Superior temporal gyrus (tissue), 1 donor: ENCODE measurements around the gene ARRDC3.
"Not testable (repeated sequence)": the region's sequence is repeated elsewhere in the genome, so short reads cannot be mapped to it uniquely, and the experiment has no call there.

Experiments
- DNase-seq: peaks from one replicate; pipeline ENCODE4 v3.0.0-alpha.2; 2016; ENCODE audit errors: extremely low spot score

ARRDC3 gene

DNA sequence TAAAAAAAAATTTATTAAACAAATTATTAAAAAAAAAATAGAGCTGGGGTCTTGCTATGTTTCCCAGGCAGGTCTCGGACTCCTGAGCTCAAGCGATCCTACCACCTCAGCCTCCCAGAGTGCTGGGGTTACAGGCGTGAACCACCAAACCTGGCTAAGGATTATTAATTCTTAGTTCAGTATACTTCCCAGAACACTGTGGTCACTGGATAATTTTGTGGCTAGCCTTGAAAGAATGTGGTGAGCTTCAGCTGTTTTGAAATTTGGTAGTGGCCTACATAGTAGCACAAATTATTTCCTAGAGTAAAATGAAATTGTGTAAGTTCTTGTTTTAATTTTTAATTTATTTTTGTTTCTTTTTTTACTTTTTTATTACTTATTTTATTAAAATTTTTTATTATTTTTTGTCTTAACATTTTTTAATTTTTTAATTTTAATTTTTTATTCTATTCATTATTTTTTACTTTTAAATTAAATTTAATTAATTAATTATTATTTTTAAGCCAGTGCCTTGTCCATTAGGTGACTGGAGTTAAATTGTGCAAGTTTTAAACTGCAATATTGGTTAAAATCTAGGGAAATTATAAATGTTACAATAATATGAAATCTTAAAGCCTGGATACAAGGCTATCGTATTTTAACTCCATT lies 23.0 kb downstream of the ARRDC3 start:
- DNase-seq: no peak

DNA sequence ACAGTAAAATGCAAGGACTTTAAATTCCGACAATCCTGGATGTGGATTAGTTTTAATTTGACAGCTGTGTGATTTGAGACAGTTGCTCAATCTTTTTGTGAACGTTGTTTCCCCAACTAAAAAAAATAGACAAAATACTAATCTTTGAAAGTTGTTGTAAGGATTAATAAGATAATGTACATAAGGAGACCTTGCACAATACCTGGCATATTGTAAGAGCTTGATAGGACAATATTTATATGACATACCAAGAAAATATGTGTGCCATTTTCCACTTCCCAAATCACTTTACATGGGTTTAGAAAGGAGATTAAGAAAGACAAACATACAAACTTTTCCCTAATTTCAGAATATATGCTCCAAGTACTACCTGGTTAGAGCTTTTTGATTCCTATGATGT lies 25.3 kb downstream of the ARRDC3 start:
- DNase-seq: no peak

DNA sequence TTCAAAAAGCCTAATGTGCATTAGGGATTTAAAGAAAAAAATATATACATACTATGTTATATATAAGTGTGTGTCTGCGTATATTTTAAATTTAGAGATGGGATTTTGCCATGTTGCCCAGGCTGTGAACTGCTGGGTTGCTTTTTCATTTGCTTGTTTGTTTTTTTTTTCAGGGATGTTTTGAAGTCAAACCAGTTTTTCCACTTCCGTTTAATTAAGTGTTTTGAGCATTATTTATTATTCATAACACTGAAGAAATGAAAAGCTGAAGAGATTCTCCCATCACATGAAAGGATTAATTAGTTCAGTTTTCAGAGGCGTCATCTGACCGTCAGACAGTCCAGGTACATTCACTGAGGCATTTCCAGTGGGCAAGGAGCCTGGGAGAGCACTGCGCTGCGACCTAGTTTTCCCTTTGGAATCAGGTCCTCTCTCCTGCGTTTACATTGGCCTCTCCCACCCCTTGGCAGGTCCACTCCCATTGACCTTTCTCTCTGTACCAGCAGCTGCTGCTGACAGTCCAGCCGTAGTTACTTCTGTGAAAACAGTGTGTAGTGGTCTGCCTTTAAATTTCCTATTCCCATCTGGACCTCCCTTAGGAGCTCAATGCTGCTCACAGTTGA lies 26.0 kb downstream of the ARRDC3 start:
- DNase-seq: no peak

DNA sequence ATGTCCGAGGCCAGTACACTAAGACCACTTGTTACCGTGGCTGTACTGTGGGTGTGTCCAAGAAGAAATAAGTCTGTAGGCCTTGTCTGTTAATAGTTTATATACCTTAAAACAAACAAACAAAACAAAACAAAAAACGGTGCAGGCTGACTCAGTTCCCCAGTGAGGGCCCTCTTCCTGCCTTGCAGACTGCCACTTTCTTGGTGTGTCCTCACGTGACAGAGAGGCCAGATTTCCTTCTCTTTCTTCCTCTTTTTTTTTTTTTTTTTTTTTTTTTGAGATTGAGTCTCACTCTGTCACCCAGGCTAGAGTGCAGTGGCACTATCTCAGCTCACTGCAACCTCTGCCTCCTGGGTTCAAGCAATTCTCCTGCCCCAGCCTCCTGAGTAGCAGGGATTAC lies 28.2 kb downstream of the ARRDC3 start:
- not testable (repeated sequence) for DNase-seq

DNA sequence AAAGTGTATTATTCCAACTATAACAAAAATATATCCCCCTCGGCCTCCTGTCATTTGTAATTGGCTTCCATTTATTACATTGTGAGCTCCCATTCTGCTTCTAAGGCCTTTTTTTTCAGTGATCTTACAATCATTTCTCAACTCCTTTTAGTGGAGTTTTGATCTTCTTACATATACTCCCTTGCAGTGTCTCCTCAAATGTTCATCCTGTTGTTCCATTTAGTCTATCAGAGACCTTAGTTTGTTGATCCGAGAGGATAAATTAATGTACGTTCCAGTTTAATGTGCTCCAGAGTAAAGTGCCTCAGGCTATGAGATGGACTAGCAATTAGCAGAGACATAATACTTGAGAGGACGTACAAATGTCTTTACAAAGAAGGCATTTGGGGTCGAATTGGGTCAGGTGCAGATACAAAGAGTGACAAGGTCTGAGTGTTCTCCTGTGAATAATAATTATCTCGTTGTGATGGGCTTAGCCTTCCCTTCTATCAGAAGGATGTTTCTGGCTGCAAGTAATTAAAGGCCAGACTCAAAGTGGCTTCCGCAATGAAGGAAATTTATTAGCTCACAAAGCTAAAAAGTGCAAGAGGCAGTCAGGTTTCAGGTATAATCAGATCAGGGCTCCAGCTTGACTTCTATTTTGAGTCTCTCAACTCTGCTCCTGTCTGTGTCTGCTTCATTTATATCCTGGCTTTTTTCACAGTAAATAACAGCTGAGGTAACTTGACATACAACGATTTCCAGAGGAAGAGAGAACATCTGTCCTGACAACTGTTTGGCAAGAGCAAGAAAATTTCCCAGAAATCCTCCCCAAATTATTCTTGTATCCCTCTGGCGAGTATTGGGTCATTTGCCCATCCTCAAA lies 30.1 kb downstream of the ARRDC3 start:
- no peak for DNase-seq

DNA sequence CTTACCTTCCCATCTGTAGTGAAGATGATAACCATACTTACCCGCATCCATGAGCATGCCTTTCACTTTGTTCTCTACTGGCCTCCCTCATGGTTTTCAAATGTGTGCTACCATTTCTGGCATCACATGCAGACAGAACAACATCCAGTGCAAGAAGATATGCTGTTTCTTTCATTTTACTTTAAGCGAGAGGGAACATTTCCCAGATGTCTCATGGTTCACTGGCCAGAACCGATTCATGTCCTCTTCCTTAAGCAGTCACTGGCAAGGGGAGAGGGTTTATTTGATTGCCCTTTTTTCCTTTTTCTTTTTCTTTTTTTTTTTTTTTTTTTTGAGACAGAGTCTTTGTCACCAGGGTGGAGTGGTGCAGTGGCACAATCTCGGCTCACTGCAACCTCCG lies 37.7 kb downstream of the ARRDC3 start:
- no peak for DNase-seq

DNA sequence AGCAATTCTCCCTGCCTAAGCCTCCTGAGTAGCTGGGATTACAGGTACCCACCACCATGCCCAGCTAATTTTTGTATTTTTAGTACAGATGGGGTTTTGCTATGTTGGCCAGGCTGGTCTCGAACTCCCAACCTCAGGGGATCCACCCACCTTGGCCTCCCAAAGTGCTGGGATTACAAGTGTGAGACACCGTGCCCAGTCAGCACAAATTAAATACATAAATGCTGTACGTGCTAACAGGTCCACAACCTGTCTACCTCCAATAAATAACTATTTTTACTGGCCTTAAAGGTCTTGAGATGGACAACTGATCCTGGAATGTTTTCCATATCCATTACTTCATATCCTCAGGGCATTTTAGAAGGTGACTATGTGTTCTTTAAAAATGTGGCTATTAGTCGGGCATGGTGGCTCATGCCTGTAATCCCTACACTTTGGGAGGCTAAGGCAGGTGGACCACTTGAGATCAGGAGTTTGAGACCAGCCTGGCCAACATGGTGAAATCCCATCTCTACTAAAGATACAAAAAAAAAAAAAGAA lies 38.4 kb downstream of the ARRDC3 start:
- not testable (repeated sequence) for DNase-seq

DNA sequence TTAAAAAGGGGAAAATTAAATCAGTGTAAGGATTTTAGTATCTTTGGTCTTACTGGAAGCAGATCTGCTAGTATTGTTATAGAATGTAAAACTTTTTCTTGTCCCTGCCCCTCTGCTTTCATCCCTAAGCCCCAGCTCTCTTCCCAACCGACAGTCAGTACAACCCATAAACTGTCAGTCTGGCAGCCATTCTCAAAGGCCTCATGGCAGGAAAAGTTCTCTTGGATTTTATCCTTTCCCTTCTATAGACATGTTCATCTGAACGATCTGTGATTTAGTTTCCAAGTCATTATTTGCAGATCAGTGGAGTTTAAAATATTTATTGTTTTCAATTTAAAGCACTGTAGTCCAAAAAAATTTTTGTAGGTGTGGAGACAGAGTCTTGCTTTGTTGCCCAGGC lies 39.2 kb downstream of the ARRDC3 start:
- DNase-seq: no peak

DNA sequence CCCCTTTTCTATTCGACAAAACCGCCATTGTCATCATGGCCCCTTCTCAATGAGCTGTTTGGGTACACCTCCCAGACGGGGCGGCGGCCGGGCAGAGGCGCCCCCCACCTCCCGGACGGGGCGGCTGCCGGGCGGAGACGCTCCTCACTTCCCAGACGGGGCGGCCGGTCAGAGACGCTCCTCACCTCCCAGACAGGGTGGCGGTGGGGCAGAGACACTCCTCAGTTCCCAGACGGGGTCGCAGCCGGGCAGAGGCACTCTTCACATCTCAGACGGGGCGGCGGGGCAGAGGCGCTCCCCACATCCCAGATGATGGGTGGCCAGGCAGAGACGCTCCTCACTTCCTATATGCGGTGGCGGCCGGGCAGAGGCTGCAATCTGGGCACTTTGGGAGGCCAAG lies 40.2 kb downstream of the ARRDC3 start:
- not testable (repeated sequence) for DNase-seq

DNA sequence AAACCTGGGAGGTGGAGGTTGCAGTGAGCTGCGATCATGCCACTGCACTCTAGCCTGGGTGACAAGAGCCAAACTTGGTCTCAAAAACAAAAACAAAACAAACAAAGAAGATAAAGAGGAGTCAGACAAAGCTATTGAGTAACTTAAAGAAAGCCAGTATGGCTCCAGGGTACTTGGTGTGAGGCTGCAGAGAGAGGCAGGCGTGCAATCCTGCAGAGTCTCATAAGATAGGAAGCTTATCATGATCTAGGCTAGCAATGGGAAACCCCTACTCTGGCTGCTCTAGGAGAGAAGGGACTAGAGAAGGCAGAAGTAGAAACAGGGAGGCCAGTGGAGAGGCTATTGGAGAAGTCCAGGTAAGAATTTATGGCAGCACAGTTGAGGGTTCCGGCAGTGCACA lies 42.0 kb downstream of the ARRDC3 start:
- DNase-seq: no peak

DNA sequence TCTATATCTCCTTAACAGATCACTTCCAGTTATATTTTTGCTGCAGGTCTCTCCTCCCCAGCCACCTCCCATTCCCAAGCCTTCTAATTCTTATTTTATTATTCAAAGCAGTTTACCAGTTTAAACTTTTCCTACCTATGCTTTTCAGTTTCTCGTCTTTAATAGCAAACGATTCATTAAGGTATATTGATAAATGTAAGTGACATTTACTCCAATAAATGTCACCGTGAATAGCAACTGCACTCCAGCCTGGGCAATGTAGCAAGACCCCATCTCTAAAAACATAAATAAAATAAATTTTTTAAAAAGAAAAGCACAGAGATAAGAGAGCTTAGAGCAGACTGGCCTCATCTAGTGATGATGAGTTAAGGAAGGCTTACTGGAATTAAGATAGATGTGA lies 42.6 kb downstream of the ARRDC3 start:
- no peak for DNase-seq

DNA sequence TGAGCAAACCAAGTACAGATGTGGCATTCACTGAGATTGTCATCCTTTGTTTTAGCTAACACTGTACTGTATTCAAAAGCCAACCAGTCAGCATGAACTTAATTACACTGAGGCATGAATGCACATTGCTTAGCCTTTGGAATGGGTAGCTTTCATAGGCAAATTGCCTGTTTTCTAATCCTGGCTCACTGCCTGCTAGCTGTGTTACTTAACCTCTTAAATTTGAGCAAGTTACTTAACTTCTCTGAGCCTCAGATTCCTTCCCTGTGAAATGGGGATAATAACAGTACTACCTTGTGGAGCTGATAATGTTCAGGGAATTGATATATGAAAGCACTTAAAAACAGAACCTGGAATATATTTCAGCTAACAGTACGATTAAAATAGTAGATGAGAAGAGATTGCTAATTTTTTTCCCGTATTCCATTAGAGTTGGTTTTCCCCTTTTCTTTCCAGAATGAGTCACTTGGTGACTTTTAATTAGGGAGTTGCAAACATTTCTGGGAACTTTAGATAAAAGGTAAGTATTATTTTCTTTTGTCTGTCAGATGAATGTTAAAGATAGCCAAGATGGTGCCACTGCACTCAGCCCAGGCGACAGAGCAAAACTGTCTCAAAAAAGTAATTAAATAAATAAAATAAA lies 43.9 kb downstream of the ARRDC3 start:
- peak; percentile 75 for DNase-seq

DNA sequence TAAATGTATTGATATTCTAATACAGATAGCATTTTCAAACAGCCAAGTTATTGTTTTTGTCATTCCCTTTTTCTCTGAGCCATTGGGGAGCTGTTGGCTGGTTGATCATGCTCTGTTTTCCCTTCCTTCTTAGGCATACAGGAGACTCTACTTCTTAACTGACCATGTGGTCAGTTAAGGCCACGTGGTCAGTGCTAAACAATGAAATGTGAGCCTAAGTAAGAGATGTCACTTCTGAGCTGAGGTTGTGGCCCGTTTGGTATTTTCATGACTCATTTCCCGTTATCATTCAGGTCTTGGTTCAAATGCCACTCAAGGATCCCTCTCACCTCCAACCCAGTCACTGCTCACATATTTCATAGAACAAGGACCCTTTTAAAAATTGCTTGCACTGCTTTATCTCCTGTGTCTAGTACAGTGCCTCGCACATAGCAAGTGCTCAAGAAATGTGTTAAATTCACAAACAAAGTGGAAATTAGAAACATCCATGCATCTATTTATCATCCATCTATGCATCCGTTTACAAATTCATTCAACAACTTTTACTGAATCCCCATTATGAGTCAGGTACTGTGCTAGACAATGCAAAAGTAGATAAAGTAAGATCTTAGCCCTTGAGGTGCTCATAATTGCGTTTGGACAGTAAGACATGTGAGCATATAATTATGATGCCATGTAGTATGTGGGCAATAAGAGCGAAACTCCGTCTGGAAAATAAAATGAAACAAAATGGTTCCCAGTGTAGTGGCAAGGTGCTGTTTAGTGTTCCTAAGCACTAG lies 50.7 kb downstream of the ARRDC3 start:
- DNase-seq: no peak

DNA sequence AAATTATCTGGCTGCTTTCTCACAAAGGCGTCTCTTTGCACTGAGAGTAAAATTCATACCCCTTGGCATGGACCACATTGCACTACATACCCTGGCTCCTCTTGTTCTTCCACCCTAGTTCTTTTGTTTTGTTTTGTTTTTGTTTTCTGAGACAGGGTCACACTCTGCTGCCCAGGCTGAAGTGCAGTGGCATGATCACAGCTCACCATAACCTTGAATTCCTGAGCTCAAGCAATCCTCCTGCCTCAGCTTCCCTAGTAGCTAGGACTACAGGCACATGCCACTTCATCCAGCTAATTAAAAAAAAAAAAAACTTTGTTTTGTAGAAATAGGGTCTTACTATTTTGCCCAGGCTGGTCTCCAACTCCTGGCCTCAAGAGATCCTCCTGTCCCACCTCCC lies 51.4 kb downstream of the ARRDC3 start:
- DNase-seq: no peak

DNA sequence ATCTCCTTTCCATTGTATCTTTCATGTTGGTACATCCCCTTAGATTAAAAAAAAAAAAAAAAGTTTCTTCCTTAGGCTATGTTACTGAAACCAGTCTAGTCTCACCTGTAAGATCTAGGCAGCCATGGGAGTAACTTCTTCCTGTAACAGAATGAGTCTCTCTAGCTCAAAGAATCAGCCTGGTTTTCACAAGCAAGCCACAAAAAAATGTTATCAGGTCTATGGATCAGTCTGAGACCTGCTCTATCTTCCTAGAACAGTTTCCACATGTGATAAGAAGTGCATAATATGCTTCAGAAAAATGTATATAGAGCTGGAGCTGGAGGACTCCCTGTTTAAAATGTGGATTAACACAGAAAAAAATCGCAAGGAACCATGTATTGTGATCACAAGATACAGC lies 53.8 kb downstream of the ARRDC3 start:
- no peak for DNase-seq

DNA sequence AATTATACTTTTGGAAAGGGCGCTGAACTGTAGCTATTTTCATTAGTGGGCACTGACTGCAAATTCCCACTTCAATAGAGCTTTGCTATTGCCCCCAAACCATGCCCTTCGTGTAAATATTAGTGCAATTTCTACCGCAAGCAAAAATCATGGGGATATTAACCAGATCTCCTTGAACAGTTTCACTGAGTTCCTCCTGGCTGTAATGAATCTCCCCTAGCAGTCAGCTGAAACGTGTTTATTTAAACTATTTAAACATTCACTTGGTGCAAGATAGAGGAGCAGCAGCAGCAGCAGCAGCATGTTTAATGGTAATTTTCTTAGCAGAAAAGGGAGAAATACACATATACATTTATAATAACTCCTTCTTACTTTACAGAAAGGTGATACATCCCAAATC lies 54.4 kb downstream of the ARRDC3 start:
- no peak for DNase-seq

DNA sequence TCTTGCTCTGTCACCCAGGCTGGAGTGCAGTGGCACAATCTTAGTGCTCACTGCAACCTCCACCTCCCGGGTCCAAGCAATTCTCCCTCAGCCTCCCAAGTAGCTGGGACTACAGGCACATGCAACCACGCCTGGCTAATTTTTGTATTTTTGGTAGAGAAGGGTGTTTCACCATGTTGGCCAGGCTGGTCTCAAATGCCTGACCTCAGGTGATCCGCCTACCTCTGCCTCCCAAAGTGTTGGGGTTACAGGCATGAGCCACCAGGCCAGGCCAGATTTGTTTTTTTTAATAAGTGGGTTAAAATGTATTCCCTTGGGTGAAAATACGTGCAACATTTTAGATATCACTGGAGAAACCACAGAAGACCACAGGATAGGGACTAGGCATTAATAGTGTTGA lies 60.1 kb downstream of the ARRDC3 start:
- DNase-seq: not testable (repeated sequence)

DNA sequence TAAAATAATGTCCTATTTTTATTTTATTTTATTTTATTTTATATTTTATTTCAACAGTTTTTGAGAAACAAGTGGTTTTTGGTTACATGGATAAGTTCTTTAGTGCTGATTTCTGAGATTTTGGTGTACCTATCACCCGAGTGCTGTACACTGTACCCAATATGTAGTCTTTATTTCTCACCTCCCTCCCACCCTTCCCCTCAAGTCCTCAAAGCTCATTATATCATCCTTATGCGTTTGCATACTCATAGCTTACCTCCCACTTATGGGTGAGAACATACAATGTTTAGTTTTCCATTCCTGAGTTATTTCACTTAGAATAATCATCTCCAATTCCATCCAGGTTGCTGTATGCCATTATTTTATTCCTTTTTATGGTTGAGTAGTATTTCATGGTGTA lies 63.5 kb downstream of the ARRDC3 start:
- no peak for DNase-seq

DNA sequence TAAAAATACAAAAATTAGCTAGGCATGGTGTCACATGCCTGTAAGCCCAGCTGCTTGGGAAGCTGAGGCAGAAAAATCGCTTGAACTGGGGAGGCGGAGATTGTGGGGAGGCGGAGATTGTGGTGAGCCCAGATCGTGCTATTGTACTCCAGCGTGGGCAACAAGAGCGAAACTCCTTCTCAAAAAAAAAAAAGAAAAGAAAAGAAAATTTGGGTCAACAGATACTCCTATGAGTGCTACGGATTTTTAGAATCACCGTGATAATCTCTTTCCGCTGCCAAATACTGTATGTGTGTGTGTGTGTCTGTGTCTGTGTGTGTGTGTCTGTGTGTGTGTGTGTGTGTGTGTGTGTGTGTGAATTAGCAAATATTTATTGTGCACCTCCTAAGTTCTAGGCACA lies 64.4 kb downstream of the ARRDC3 start:
- no peak for DNase-seq
